ENCODE data around the gene FHL2.

The FHL2 gene

DNA sequence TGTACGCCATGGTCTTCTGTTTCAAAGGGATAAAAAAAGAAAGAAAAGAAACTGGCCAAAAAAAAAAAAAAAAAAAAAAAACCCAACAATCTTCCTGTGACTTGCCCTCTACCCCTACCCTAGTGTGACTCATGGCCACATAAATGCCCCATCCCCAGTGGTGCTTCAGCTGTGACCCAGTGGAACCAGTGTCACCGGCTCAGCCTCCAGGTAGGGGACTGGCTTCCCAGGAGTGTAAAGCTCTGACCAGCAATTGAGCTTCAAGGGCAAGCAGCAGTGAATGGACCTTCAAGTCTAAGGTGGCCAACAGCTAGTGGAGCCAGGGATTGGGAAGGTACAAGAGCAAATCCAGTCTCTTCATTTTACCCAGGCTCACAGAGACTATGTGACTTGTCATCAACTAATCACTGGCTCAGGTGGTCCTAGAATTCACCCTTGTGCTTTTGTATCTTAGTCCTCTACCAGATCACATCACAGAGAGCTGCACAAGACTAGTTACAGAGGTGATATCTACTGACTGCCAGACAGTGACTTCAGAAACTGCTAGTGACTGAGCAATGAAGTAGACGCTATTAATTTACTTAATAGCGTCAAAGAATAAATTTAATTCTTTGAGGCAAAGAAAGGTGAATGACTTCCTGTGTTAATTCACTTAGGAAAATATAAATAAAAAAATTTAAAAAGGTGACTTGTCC is 68.0 kb downstream of the FHL2 start:
- Histone ChIP-seq H2AFZ (ENCODE audit: low read depth, low read length, severe bottlenecking) (peak overlapping the region; percentile 77), H3K4me2 (ENCODE audit: low read depth, low read length, poor library complexity, severe bottlenecking) (peak overlapping the region; percentile 58), H3K9ac (ENCODE audit: low read length) (peak overlapping the region; percentile 67; the same call in 1 of the 2 replicates), H3F3A (ENCODE audit: insufficient read depth) (peaks cover 13% of the 10 kb centered on the region), H3K36me3 (ENCODE audit: low read length) (no peaks in the 10 kb centered on the region), H3K27me3 (ENCODE audit: low read length) (no peaks in the 10 kb centered on the region), H3K27ac (ENCODE audit: low read depth, low read length) (no peak overlapping the region), H3K9me3 (ENCODE audit: insufficient read depth, low read length) (no peaks in the 10 kb centered on the region), H3K79me2 (ENCODE audit: insufficient read depth, low read length) (peaks cover 34% of the 10 kb centered on the region), H4K20me1 (ENCODE audit: low read depth, low read length) (no peaks in the 10 kb centered on the region), H3K9me2 (replicated peaks; ENCODE audit: insufficient read depth, low read length) (no peaks in the 10 kb centered on the region), H3K4me3 (ENCODE audit: insufficient read depth, low read length, poor library complexity, severe bottlenecking) (no peak overlapping the region)
- TF ChIP-seq, protein P1, sequence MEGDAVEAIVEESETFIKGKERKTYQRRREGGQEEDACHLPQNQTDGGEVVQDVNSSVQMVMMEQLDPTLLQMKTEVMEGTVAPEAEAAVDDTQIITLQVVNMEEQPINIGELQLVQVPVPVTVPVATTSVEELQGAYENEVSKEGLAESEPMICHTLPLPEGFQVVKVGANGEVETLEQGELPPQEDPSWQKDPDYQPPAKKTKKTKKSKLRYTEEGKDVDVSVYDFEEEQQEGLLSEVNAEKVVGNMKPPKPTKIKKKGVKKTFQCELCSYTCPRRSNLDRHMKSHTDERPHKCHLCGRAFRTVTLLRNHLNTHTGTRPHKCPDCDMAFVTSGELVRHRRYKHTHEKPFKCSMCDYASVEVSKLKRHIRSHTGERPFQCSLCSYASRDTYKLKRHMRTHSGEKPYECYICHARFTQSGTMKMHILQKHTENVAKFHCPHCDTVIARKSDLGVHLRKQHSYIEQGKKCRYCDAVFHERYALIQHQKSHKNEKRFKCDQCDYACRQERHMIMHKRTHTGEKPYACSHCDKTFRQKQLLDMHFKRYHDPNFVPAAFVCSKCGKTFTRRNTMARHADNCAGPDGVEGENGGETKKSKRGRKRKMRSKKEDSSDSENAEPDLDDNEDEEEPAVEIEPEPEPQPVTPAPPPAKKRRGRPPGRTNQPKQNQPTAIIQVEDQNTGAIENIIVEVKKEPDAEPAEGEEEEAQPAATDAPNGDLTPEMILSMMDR (IDR thresholded peaks at IDR 0.05; ENCODE audit: insufficient read depth, low read length, poor library complexity, severe bottlenecking), result no peak
- TF ChIP-seq EZH2phosphoT487 (conservative IDR thresholded peaks at IDR 0.05; ENCODE audit: low read length), result no peak

DNA sequence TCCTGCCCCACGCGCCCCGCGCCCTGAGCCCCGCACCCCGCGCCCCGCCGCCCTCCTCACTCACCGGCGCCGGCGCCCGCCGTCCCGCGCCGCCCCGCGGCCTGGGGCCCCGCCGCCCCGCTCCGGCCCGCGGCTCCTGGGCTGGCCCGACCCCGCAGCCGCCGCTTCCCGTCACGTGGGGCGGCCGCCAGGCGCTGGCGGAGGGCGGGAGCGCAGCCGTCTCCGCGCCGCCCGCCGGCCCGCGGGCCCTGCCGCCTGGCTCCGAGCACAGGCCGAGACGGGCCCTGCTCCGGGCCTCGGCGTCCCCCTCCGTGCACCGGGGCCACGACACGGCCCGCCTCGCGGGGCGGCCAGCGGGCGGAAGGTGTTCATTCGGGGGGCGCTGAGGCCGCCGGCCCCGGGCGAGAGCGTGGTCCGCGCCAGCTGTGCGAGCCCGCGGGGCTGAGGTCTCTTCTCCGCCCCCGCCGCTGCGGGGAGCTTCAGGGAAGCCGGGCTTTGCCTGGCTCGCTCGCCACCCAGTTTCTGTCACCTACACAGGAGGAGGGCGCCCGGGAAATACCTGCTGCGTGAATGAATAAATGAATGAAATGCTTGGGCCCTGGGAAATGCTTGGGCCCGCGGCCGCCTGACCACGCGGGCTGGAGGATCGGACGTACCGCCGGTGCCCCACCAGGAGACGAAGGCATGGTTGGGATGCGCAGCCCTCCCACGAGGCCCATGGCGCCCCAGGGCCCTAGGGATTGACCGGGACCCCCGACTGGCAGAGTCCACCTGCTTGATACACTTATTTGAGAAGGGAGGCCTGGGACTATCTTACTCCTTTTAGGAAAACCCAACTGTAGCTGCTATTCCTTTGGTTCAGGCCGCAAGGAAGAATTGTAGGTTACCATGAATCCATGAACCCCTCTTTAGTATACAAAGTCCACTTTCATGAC is 69.0 kb downstream of the FHL2 start, which contains the start of gene TGFBRAP1:
Gene TGFBRAP1 (minus strand): TSS at position 175 of the 935 bp plus-strand sequence. CDS start 21,434 bp downstream, outside the sequence.
- Histone ChIP-seq H3K4me2 (ENCODE audit: low read depth, low read length, poor library complexity, severe bottlenecking) (peak within 1 kb of the TSS; percentile 85), H3K36me3 (ENCODE audit: low read length) (no peaks in the 10 kb centered on the region), H3K27ac (ENCODE audit: low read depth, low read length) (peak within 1 kb of the TSS; percentile 52), H4K20me1 (ENCODE audit: low read depth, low read length) (no peaks in the 10 kb centered on the region), H3K4me3 (ENCODE audit: insufficient read depth, low read length, poor library complexity, severe bottlenecking) (peak within 1 kb of the TSS; percentile 73), H3K9ac (ENCODE audit: low read length) (peak within 1 kb of the TSS; percentile 77), H3K9me3 (ENCODE audit: insufficient read depth, low read length) (no peaks in the 10 kb centered on the region), H3K79me2 (ENCODE audit: insufficient read depth, low read length) (peaks cover 44% of the 10 kb centered on the region), H3K27me3 (ENCODE audit: low read length) (no peaks in the 10 kb centered on the region), H3K9me2 (replicated peaks; ENCODE audit: insufficient read depth, low read length) (no peaks in the 10 kb centered on the region), H2AFZ (ENCODE audit: low read depth, low read length, severe bottlenecking) (peak within 1 kb of the TSS; percentile 77), H3F3A (ENCODE audit: insufficient read depth) (peaks cover 13% of the 10 kb centered on the region)
- TF ChIP-seq, protein P1 (IDR thresholded peaks at IDR 0.05; ENCODE audit: insufficient read depth, low read length, poor library complexity, severe bottlenecking), result no peak
- no peak for TF ChIP-seq EZH2phosphoT487 (conservative IDR thresholded peaks at IDR 0.05; ENCODE audit: low read length)

GRCh38 chr2:105329197-105329554 is 69.7 kb downstream of the FHL2 start:
- peak overlapping the region; percentile 77 for H3K9ac ChIP-seq (ENCODE audit: low read length)
- peak overlapping the region; percentile 73 for H3K4me3 ChIP-seq (ENCODE audit: insufficient read depth, low read length, poor library complexity, severe bottlenecking)
- TF ChIP-seq EZH2phosphoT487 (conservative IDR thresholded peaks at IDR 0.05; ENCODE audit: low read length), result no peak
- TF ChIP-seq, protein P1 (IDR thresholded peaks at IDR 0.05; ENCODE audit: insufficient read depth, low read length, poor library complexity, severe bottlenecking), result no peak
- H4K20me1 ChIP-seq (ENCODE audit: low read depth, low read length), result no peaks in the 10 kb centered on the region
- H3F3A ChIP-seq (ENCODE audit: insufficient read depth), result peaks cover 14% of the 10 kb centered on the region
- peak overlapping the region; percentile 85 for H3K4me2 ChIP-seq (ENCODE audit: low read depth, low read length, poor library complexity, severe bottlenecking)
- peak overlapping the region; percentile 32 for H3K27ac ChIP-seq (ENCODE audit: low read depth, low read length)
- no peaks in the 10 kb centered on the region for H3K9me3 ChIP-seq (ENCODE audit: insufficient read depth, low read length)
- no peaks in the 10 kb centered on the region for H3K36me3 ChIP-seq (ENCODE audit: low read length)
- no peaks in the 10 kb centered on the region for H3K27me3 ChIP-seq (ENCODE audit: low read length)
- peak overlapping the region; percentile 32 for H2AFZ ChIP-seq (ENCODE audit: low read depth, low read length, severe bottlenecking)
- no peaks in the 10 kb centered on the region for H3K9me2 ChIP-seq (replicated peaks; ENCODE audit: insufficient read depth, low read length)
- H3K79me2 ChIP-seq (ENCODE audit: insufficient read depth, low read length), result peaks cover 51% of the 10 kb centered on the region

Measured in SU-DHL-6 (cell line).